ENCODE data around the gene GSN. TPM values are rescaled to one million over a fixed set of nuclear protein-coding genes. Genes with fewer than 3 reads are reported as not detected.

Gene GSN
- total and polyA plus RNA-seq, 2 experiments from 2014 or later = 268 to 310 TPM

- Histone ChIP-seq H3K4me1 (ENCODE audit: low read depth) (no peaks in the 10 kb centered on the region), H3K36me3 (no peaks in the 10 kb centered on the region), H3K27me3 (peaks cover 2% of the 10 kb centered on the region), H3K27ac (no peak overlapping the region), H3K4me3 (no peak overlapping the region), H3K9me3 (ENCODE audit: low read depth) (no peaks in the 10 kb centered on the region)
- no peak for DNase-seq (ENCODE audit: low read depth in 1 of 2, low spot score in 1 of 2)
- TF ChIP-seq CTCF (IDR thresholded peaks at IDR 0.05; ENCODE audit: low read depth, low read length) = no peak
Observed at GRCh38 chr9:121259498-121259897, 8.5 kb upstream of the GSN start.

- DNase-seq (ENCODE audit: low read depth in 1 of 2, low spot score in 1 of 2) = peak in 1 of 2 donors; percentile 34
- TF ChIP-seq CTCF (IDR thresholded peaks at IDR 0.05; ENCODE audit: low read depth, low read length) = no peak
Observed at GRCh38 chr9:121259935-121260334, 8.0 kb upstream of the GSN start.

GRCh38 chr9:121260457-121261106, 7.4 kb upstream of the GSN start:
- Histone ChIP-seq H3K27me3 (no peaks in the 10 kb centered on the region), H3K27ac (no peak overlapping the region), H3K36me3 (no peaks in the 10 kb centered on the region), H3K4me1 (ENCODE audit: low read depth) (no peaks in the 10 kb centered on the region), H3K9me3 (ENCODE audit: low read depth) (no peaks in the 10 kb centered on the region), H3K4me3 (no peak overlapping the region)
- TF ChIP-seq CTCF (IDR thresholded peaks at IDR 0.05; ENCODE audit: low read depth, low read length) = no peak
- DNase-seq (ENCODE audit: low read depth in 1 of 2, low spot score in 1 of 2) = no peak

More at GRCh38 chr9:121259935-121260334, 8.0 kb upstream of the GSN start:
- H3K9me3 ChIP-seq (ENCODE audit: low read depth) = no peaks in the 10 kb centered on the region
- no peak overlapping the region for H3K27ac ChIP-seq
- no peaks in the 10 kb centered on the region for H3K27me3 ChIP-seq
- H3K4me1 ChIP-seq (ENCODE audit: low read depth) = no peaks in the 10 kb centered on the region
- H3K36me3 ChIP-seq = no peaks in the 10 kb centered on the region
- H3K4me3 ChIP-seq = no peak overlapping the region

GRCh38 chr9:121261107-121261460, 6.9 kb upstream of the GSN start:
- peak in 1 of 2 donors; percentile 50 for DNase-seq (ENCODE audit: low read depth in 1 of 2, low spot score in 1 of 2)
- Histone ChIP-seq H3K4me3 (no peak overlapping the region), H3K36me3 (no peaks in the 10 kb centered on the region), H3K9me3 (ENCODE audit: low read depth) (no peaks in the 10 kb centered on the region), H3K27ac (no peak overlapping the region), H3K27me3 (no peaks in the 10 kb centered on the region), H3K4me1 (ENCODE audit: low read depth) (no peaks in the 10 kb centered on the region)
- no peak for TF ChIP-seq CTCF (IDR thresholded peaks at IDR 0.05; ENCODE audit: low read depth, low read length)

- no peaks in the 10 kb centered on the region for H3K9me3 ChIP-seq (ENCODE audit: low read depth)
- no peaks in the 10 kb centered on the region for H3K4me1 ChIP-seq (ENCODE audit: low read depth)
- H3K36me3 ChIP-seq = no peaks in the 10 kb centered on the region
- no peak for TF ChIP-seq CTCF (IDR thresholded peaks at IDR 0.05; ENCODE audit: low read depth, low read length)
- H3K4me3 ChIP-seq = no peak overlapping the region
- no peak for DNase-seq (ENCODE audit: low read depth in 1 of 2, low spot score in 1 of 2)
- no peaks in the 10 kb centered on the region for H3K27me3 ChIP-seq
- no peak overlapping the region for H3K27ac ChIP-seq
Observed at GRCh38 chr9:121261755-121262154, 6.2 kb upstream of the GSN start.

Measured in cardiac muscle cell (in vitro differentiated cells and primary cell).